Measurements from ENCODE around the gene UQCRHL.
A peak's percentile ranks its signal among the peaks of the same experiment; 100 is the strongest.
"Not testable (repeated sequence)": the region's sequence is repeated elsewhere in the genome, so short reads cannot be mapped to it uniquely, and the experiment has no call there.

The UQCRHL gene

DNA sequence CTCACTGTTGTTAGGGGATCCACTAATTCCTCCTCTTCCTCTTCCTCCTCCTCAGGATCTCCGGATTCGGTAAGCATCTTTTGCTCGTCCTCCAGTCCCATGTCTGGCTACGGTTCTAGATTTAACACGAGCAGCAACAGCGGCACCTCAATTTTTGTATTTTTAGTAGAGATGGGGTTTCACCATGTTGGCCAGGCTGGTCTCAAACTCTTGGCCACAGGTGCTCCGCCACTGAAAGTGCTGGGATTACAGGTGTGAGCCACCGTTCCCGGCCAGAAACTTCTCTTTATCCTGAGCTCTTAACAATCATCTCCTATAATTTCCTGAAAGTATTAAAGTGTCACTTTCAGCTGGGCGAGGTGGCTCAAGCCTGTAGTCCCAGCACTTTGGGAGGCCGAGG, at the start of gene UQCRHL:
TSS of gene UQCRHL (minus strand) at position 101 of the 400 bp plus-strand sequence. CDS start at position 101, 0 bp downstream.
- not testable (repeated sequence) for DNase-seq

DNA sequence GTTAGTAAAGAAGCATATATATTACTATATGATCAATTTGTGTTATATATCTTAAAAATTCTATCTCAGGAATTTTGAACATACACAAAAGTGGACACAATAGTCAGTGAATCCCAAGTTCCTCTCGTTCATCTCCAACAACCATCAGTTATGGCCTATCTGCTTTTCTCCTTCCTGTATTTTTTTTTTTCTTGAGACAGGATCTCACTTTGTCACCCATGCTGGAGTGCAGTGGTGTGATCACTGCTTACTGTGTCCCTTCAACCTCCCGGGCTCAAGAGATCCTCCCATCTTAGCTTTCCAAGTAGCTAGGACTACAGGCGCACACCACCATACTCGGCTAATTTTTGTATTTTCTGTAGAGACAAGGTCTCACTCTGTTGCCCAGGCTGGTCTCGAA, 49.4 kb upstream of the UQCRHL start:
- DNase-seq = no peak

DNA sequence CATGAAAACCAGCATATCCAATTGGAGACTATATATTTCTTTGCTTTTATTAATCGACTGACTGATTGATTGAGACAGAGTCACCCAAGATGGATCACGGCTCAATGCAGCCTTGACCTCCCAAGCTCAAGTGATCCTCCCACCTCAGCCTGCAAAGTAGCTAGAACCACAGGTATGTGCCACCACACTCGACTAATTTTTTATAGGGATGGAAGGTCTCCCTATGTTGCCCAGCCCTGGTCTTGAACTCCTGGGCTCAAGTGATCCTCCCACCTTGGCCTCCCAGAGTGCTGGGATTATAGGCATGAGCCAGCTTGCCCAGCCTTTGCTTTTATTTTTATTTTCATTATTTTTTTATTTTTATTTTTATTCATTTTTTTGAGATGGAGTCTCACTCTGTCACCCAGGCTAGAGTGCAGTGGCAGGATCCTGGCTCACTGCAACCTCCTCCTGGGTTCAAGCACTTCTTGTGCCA, 45.4 kb upstream of the UQCRHL start:
- no peak for DNase-seq

DNA sequence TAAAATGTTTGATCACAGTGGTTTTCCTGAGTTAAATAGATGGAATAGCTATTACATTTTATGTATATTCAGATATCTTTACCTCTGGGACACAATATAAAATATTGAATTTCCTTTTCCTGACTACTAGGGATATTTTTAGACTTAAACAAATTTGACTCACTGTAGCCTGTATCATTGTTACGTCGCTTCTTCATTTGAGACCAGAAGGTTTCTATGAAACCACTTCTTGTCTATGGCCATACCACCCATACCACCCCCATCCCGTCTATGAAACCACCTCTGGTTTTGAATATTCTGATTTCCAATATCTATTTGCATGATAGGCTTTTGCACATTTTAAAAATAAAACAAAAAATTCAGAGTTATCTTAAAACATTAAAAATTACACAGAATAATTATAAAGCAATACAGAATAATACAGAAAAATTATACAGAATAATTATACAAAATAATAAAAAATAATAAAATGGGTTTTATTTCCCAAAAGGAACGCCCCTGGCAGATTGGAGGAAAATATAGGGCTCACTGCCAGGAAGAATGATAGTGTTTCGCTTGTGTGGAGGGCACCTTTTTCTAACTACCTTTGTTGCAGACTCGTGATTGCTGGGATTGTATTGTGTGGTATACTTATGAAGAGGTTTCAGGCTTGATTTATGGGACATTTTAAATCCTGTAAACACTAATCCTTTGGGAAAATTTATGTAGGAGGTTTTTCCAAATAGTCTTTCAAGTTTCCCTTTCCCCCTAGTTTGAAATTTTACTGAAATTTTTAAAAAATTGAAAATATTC, 44.8 kb upstream of the UQCRHL start:
- DNase-seq = no peak

DNA sequence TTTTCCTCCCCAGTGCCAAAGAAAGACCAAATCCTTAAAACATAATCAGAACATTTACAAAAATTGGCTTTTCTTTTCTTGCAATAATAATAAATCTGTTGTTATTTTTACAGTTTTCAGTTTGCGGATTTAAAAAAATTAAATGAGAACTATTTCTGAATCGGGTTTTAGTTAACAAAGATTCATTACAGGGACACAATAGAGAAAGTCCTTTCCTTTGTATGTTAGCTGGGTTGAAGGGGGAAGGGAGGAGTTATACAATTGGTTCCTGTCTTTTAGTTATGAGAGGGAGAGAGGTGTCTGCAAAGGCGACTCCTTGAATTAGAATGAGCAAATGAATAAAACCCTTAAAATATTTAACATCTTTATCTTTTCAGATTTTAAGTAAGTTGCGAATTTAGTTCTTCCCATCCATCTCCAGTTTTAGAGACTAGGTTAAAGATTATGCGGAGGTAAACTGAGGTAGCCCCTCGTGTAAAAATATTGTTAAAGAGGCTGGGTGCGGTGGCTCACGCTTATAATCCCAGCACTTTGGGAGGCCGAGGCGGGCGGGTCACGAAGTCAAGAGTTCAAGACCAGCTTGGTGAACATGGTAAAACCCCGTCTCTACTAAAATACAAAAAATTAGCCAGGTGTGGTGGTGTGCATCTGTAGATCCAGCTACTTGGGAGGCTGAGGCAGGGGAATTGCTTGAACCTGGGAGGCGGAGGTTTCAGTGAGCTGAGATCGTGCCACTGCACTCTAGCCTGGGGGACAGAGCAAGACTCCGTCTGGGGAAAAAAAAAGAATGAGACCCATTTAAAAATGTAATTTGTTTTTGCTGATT, 44.0 kb upstream of the UQCRHL start:
- no peak for DNase-seq

DNA sequence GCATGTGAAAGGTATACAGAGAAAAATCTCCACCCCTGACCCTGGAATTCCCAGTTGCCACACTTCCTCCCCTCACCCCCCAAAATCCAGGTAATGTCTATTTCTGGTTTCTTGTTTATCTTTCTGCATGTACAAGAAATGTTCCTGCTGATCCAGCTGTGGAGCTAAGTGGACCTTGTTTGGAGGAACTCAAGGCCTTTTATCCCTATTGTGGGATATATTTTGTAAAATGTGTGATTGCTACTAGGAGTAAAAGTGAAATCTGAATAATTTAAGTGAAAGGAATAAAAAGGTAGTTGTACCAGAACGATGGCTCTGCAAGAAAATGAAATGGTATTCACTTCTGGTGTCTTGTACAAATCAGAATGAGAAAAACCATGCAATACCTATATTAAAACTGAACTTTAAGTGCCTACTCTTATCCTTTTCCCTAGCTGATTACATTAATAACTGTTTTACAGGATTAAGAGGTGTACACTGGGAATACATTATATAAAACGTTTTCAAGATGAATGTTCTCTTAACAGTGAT, 43.1 kb upstream of the UQCRHL start:
- no peak for DNase-seq

DNA sequence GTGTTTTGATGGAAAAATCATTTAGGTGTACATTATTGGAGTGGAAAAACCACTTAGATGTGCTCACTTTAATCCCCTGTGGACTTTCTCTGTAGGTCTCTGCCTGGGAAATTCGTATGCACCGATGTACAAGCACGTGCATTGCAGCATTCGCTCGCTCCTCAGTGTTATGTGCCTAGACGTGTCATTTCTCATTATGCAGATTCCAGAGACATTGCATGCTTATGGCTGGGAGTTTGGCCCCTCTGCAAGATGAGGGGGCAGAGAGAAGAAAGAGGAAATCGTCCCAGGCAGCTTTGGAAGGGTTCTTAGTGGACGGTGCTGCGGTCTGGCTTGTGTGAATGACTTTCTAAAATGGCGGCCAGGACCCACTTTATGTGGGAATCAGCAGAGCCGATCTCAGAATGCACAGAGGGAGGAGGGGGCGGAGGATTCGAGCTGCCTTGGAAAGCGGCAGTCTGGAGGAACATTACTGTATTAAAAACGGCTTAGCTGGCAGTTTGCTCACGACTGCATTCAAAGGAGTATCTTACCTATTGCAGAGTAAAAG, 42.4 kb upstream of the UQCRHL start:
- DNase-seq = peak; percentile 60

DNA sequence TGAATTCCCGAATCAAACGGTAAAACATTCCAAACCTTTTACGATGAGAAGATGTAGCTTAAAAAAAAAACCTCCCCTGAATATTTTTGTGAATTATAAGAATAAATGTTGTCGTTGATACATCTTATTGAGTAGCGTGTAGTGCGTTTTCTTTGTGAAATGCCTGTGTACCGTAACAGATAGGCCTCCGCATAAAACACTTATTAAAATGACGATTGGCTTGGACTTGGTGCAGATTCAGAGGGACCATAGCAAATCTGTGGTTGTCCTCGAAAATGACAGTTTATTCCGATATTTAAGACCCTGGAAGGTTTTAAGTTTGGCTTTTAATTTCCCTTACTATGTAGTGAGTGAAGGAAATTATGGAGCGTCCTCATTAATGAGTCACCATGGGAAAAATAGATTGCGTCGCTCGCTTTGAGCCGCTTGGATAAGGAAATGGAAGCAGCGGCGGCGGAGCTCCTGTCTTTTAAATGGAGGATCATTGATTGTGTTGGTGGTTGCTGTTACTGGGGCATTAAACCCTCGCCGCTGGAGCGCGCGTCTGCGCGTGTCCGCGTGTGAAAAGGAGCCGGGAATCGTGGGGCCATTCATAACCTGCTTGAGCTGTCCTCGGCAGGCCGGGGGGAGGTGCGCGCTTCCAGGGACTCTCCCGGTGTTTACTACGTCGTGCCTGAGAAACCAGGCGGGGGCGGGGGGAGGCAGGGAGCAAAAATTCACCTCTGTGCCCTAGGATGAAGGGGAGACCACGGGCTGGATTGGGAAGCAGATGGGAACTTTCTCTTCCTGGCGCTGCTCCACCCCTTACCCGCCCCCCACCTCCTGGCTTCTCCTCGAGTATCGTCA, 41.7 kb upstream of the UQCRHL start:
- peak; percentile 56 for DNase-seq

DNA sequence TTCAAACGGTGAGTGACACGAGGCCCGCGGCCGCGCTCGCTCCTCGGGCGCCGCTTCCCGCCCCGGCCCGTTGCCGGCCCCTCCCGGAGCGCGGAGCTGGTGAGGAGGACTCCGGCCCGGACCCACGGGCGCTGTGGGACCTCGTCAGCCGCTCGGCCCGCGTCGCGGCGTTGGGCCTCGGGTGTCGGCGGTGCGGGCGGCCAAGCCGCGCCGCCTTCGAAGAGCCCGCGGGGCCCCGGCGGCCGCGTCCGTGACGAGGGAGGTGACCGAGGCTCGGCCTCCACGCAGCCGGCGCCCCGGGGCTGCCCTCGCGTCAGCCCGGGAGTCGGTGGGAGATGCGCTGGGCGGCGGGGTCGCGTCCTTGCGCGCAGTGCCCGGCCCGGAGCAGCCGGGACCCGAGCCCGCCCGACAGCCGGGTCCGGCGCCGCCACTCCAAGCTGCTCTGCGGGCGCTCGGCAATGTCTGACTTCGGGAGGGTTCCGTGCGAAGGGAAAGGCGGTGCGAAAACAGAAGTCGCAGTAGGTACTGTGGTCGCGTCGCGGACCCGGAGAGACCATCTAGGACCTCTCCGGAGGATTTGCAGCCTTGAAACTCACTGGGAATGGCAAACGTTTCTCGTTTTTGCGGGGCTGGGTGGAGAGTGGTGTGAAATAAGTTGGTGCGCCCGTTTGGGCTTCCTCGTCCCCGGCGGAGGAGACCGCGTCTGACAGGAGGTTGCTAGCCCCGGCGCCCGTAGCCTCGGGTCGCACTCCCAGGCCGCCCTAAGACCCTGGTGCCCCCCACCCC, 40.9 kb upstream of the UQCRHL start:
- no peak for DNase-seq

DNA sequence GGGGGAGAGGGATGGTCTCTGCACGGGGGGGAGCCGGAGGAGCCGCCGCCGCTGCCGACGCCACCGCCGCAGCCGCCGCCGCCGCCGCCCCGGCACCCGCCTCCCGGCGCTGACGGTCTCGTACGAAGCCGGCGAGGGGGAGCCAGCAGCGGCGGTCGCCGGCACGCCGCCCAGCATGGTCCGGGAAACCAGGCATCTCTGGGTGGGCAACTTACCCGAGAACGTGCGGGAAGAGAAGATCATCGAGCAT, 40.4 kb upstream of the UQCRHL start:
- DNase-seq = no peak

DNA sequence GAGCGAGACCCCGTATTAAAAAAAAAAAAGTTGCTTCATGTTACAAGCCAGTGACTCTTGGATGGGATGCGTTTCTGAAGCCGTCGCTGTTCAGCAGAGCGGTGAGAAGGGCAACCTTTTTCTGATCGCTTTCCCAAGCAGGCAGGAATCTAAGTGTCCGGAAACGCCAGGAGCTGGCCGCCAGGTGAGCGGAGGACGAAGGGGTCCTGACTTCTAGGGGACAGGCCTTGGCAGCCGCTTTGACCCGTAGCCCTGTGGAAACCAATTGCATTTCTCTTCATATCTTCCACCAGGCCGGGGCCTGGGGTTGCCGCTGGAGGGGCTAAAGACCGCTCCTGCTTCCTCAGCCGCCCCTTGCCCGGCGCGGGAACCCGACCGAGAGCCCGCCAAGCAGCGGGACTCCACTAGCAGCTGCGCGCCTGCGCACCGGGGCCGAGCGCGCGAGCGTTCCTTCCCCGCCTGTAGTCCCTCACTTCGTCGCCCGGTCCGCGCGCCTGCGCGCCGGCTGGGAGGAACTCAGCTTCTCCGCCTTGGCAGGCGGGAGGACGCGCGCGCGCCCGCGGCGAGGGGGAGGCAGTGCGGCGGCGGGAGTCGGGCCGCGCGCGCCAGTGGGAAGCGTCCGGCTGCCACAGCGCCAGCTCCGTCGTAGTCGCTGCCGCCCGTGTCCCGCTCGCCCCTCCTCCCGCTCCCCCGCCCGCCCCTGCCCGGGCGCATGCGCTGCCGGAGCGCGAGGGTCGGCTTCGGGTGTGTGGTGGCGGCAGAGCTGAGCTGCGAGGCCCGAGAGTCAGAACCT, 39.8 kb upstream of the UQCRHL start, which contains the start of gene SPEN:
TSS of gene SPEN (plus strand) at position 608 of the 793 bp plus-strand sequence. CDS start 361 bp downstream, outside the sequence.
- peak; percentile 93 for DNase-seq

DNA sequence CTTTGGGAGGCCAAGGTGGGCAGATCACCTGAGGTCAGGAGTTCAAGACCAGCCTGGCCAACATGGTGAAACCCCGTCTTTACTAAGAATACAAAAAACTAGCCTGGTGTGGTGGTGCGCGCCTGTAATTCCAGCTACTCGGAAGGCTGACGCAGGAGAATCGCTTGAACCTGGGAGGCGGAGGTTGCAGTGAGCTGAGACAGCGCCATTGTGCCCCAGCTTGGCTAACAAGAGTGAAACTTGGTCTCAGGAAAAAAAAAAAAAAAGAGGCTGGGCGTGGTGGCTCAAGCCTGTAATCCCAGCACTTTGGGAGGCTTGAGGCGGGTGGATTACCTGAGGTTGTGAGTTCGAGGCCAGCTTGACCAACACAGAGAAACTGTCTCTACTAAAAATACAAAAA, 38.6 kb upstream of the UQCRHL start:
- not testable (repeated sequence) for DNase-seq

DNA sequence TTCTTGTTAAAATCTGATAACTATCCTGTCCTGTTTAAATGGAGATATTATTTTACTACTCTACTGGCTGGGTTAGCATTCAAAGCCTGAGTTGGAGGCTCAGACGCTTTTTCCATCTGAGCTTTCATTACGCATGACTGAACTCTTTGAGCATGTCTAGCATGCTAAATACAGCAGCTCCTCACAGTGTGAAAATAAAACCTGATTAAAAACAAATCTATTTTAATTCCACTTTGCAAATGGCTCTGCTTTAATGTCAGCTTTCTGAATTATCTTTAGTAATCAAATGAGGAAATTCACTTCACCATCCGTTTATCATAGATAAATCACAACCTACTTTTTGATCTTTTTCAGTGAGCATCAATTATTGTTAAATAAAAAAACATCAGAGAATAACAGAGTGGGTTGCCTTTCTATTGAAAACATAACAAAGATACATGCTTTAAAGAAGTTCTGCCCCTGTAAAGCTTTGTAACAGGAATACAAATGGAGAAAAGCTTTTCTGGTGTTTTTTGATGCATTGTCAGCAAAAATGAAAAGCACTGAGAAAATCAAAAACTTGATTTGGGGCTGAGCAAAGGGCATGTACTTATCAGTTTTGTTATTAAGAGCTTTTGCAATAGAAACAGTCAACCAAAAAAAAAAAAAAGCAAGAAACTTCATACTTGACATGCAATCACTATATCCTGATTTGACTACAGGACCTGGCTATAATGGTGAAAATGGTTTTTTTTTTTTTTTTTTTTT, 36.5 kb upstream of the UQCRHL start:
- no peak for DNase-seq

DNA sequence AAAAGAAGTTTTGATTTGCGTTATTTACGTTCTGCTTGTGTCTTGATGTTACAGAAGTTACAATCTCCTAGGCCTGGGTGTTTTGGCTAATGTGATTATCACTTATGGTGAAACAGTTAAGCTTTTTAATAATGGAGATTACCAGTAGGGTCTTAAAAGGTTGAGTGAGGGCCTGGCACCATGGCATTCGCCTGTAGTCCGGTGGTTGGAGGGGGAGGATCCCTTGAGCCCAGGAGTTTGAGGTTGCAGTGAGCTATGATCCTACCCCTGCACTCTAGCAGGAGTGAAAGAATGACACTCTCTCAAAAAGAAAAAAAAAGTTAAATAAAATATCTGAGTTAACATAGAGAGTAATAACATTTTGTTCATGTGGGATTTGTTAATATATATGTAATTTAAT, 31.3 kb upstream of the UQCRHL start:
- no peak for DNase-seq

DNA sequence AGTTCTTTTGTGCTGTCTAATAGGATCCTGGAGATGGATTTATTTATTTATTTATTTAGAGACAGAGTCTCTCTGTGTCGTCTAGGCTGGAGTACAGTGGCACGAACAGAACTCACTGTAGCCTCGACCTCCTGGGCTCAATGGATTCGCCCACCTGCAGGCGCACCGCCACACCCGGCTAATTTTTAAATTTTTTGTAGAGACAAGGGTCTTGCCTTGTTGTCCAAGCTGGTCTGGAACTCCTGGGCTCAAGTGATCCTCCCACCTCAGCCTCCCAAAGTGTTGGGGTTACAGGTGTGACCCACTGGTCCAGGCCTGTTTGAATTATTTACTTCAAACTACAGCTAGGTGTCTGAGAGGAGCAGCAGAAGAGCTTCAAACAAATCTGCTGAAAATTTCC, 30.5 kb upstream of the UQCRHL start:
- DNase-seq = no peak

DNA sequence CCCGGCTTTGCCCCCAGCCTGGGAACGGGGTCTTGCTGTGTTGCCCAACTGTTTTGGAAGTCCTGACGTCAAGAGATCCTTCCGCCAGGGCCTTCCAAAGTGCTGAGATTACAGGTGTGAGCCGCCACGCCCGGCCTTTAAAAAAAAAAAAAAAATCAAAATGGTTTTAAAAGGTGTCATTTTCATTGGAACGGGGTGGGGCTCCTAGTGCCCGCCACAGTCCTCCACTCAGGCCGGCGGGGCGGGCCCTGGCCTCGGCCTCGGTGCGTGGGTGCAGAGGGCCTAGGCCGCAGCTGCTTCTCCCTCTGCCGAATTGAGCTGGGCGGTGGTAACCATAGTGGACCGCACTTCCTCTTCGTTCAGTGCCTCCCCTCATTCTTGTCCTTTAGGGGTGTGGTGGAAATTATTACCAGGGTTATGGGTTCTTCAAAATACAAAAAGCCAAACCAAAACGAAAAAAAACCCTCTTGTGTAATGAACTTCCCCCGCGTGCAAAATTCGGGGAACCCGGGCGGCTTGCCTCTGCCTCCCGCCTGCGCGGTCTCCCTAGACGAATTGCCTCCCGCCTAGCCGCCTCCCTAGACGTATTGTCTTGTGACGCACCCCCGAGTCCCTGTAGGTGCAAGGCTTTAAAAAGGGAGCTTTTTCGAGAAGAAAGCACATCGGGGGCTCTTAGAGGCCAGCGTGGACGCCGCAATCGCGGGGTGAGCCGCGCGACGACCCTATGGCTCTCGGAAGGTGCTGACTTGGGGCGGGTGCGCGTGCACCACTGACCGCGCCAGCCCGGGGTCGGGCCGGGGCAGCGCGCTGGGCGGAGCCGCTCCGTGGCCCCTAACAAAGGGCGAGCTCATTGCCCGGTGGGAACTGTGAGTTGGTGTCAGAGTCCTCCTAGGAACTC, 29.6 kb upstream of the UQCRHL start:
- no peak for DNase-seq

DNA sequence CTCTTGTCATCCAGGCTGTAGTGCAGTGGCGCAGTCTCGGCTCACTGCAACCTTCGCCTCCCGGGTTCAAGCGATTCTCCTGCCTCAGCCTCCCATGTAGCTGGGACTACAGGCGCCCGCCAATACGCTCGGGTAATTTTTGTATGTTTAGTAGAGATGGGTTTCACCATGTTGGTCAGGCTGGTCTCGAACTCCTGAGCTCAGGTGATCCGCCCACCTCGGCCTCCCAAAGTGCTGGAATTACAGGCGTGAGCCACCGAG, 29.0 kb upstream of the UQCRHL start:
- not testable (repeated sequence) for DNase-seq

DNA sequence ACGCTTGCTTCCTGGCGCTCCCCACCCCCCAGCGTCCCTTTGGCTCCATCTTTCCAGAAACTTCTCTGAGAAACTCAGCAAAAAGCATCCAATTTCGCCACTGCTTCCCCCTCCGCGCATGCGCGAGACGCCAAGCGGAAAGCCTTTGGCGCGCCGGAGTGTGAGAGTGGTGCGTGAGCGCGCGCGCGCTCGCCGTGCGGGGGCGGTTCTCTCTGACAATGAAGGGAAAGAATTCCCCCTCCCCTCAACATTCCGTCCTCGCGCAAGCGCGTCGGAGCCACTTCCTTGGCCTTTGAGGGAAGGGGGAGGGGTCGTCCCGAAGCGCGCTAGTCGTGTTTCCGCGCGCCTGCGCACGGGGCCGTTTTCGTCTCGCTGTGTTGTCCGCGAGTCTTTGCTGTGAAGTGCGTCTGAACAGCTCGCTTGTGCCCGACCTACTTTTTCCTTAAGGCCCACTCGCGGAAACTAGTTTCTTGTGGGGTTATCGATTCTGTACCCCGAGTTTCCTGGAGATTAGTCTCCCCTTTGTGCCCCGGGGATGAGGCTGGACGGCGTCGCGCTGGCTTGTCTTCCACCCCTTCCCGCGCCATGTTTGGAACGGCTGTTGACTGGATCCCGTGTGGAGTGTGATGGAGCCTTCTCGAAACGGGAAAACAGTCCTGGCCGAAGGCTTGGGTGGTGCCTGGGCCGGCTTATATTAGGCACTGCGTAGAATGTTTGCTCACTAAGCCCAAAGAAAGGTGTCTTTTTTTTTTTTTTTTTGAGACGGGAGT, 28.5 kb upstream of the UQCRHL start:
- DNase-seq = peak; percentile 97
